SK-N-SH treated with all-trans-retinoic acid at 6 μM for 48 hours (cell line): ENCODE data around the gene GNAS.

Experiments used
- ATAC-seq: fragments of 200-7000 bp; cut with Tn5 transposase; 3 replicates; pipeline ENCODE4 v1.9.1; 2020; ENCODE audit warnings: mild to moderate bottlenecking, moderate library complexity
- ARNTL ChIP-seq: fragments of 450-650 bp; formaldehyde crosslinking; IDR thresholded peaks from 2 replicates; pipeline ENCODE4 v1.5.0; 2020; ENCODE audit warnings: low read depth, mild to moderate bottlenecking, moderate library complexity, borderline replicate concordance
- CREB5 ChIP-seq: fragments of 250-450 bp; sonication (Bioruptor Pico); IDR thresholded peaks from 2 replicates; pipeline ENCODE4 v1.5.1; 2020; ENCODE audit warnings: low read depth, mild to moderate bottlenecking, moderate library complexity
- CSDC2 ChIP-seq: fragments of 250-450 bp; sonication (Bioruptor Pico); IDR thresholded peaks from 2 replicates; pipeline ENCODE4 v1.5.0; 2020; ENCODE audit warnings: mild to moderate bottlenecking, moderate library complexity
- CSRNP3 ChIP-seq: fragments of 250-450 bp; sonication (Bioruptor Pico); IDR thresholded peaks from 2 replicates; pipeline ENCODE4 v1.5.1; 2021; ENCODE audit warnings: mild to moderate bottlenecking, moderate library complexity
- GLIS3 ChIP-seq: fragments of 250-450 bp; sonication (Bioruptor Pico); IDR thresholded peaks from 2 replicates; pipeline ENCODE4 v1.5.0; 2020; ENCODE audit warnings: mild to moderate bottlenecking, moderate library complexity
- ISL1 ChIP-seq: fragments of 250-450 bp; sonication (Bioruptor Pico); IDR thresholded peaks from 2 replicates; pipeline ENCODE4 v2.1.2; 2022; ENCODE audit warnings: mild to moderate bottlenecking, moderate library complexity
- OSR1 ChIP-seq: fragments of 250-450 bp; sonication (Bioruptor Pico); IDR thresholded peaks from 2 replicates; pipeline ENCODE4 v1.8.0; 2022; ENCODE audit warnings: moderate library complexity, mild to moderate bottlenecking, inconsistent platforms
- PATZ1 ChIP-seq: fragments of 250-450 bp; sonication (Bioruptor Pico); IDR thresholded peaks from 2 replicates; pipeline ENCODE4 v1.8.0; 2020; ENCODE audit warnings: mild to moderate bottlenecking, moderate library complexity, borderline replicate concordance
- POU6F1 ChIP-seq: fragments of 250-450 bp; sonication (Bioruptor Pico); IDR thresholded peaks from 2 replicates; pipeline ENCODE4 v1.8.0; 2021; ENCODE audit warnings: low read depth, mild to moderate bottlenecking, moderate library complexity, borderline replicate concordance
- TOX ChIP-seq: fragments of 250-450 bp; sonication (Bioruptor Pico); IDR thresholded peaks from 2 replicates; pipeline ENCODE4 v1.8.0; 2021; ENCODE audit warnings: mild to moderate bottlenecking, moderate library complexity, borderline replicate concordance
- TSHZ2 ChIP-seq: fragments of 250-450 bp; sonication (Bioruptor Pico); IDR thresholded peaks from 2 replicates; pipeline ENCODE4 v1.5.0; 2020; ENCODE audit warnings: mild to moderate bottlenecking, moderate library complexity
- ZC3H10 ChIP-seq: fragments of 250-450 bp; sonication (Bioruptor Pico); IDR thresholded peaks from 2 replicates; pipeline ENCODE4 v1.5.1; 2021; ENCODE audit warnings: mild to moderate bottlenecking, moderate library complexity
- ZFP30 ChIP-seq: fragments of 450-650 bp; formaldehyde crosslinking; IDR thresholded peaks from 2 replicates; pipeline ENCODE4 v1.5.0; 2022; ENCODE audit warnings: mild to moderate bottlenecking, moderate library complexity
- ZNF565 ChIP-seq: fragments of 450-650 bp; formaldehyde crosslinking; conservative IDR thresholded peaks from 2 replicates; pipeline ENCODE4 v1.5.0; 2020; ENCODE audit warnings: low read depth, mild to moderate bottlenecking, moderate library complexity
- ZNF8 ChIP-seq: fragments of 450-650 bp; formaldehyde crosslinking; IDR thresholded peaks from 2 replicates; pipeline ENCODE4 v1.5.0; 2020; ENCODE audit warnings: mild to moderate bottlenecking, moderate library complexity

The GNAS gene

GRCh38 chr20:58911309-58911708 is 58.8 kb downstream of the GNAS start (continued):
- TF ChIP-seq PATZ1 (CRISPR knock-in tag) (no peak), TSHZ2 (no peak)

GRCh38 chr20:58911970-58912369 is 59.5 kb downstream of the GNAS start:
- TF ChIP-seq CREB5 (CRISPR knock-in tag) = no peak
- no peak; the same call in 2 of the 3 replicates for ATAC-seq

GRCh38 chr20:58913079-58913478 is 60.6 kb downstream of the GNAS start:
- TF ChIP-seq ZNF8 (CRISPR knock-in tag) (no peak), ISL1 (CRISPR knock-in tag) (no peak), CSRNP3 (CRISPR knock-in tag) (no peak), POU6F1 (CRISPR knock-in tag) (no peak), ZC3H10 (CRISPR knock-in tag) (no peak), ARNTL (CRISPR knock-in tag) (no peak), TSHZ2 (no peak), ZFP30 (CRISPR knock-in tag) (no peak), GLIS3 (CRISPR knock-in tag) (no peak), OSR1 (CRISPR knock-in tag) (no peak), TOX (no peak), ZNF565 (no peak), PATZ1 (CRISPR knock-in tag) (no peak), CSDC2 (CRISPR knock-in tag) (no peak), CREB5 (CRISPR knock-in tag) (no peak)
- peak; percentile 41 for ATAC-seq
